ENCODE results near the gene HSD17B11.
"Not testable (repeated sequence)": the region's sequence is repeated elsewhere in the genome, so short reads cannot be mapped to it uniquely, and the experiment has no call there.

The HSD17B11 gene

DNA sequence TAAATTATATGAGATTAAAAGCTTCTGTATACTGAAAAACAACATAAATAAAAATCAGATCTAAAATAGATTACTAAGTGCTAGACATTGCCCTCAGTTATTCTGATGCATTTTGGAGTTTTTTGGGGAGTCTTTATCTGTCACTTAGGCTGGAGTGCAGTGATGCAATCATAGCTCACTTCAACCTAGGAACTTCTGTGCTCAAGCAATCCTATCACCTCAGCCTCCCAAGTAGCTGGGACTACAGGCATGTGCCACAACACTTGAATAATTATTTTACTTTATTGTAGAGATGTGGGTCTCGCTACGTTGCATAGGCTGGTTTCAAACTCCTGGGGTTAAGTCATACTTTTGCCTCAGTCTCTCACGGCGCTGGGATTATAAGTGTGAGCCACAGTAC is 31.7 kb downstream of the HSD17B11 start:
- no peak for DNase-seq (ENCODE audit: low read depth in 1 of 2, low spot score in 1 of 2)

DNA sequence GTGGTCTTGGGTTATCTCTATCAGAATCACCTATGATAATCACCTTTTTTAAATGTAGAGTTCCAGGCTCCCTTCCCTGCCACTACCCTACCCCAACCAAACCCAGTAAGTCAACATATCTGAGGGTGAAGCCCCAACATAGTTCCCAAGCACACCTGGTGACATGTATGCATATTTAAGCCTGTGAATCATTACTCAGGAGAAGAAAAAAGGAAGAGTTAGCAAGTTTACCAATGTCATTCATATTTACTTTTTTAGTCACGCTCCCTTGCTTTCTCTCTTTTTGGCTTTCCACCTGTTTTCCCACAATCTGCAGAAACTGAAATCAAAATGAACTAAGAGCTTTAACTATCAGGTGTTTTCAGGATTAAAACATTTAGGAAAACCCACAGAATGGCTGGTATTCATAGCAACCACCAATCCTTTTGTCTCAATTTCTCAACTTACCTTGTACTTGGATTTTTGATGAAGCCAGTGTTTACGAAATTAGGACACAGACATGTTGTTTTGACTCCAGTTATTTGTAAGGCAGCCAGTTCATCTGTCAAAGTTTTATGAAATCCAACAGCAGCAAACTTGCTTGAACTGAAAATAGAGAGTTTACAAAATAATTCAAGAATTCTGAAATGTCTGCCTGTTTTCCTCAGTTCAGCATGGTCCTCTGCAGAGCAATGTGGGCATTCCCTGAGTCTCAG is 34.0 kb downstream of the HSD17B11 start:
- DNase-seq (ENCODE audit: low read depth in 1 of 2, low spot score in 1 of 2) = no peak

DNA sequence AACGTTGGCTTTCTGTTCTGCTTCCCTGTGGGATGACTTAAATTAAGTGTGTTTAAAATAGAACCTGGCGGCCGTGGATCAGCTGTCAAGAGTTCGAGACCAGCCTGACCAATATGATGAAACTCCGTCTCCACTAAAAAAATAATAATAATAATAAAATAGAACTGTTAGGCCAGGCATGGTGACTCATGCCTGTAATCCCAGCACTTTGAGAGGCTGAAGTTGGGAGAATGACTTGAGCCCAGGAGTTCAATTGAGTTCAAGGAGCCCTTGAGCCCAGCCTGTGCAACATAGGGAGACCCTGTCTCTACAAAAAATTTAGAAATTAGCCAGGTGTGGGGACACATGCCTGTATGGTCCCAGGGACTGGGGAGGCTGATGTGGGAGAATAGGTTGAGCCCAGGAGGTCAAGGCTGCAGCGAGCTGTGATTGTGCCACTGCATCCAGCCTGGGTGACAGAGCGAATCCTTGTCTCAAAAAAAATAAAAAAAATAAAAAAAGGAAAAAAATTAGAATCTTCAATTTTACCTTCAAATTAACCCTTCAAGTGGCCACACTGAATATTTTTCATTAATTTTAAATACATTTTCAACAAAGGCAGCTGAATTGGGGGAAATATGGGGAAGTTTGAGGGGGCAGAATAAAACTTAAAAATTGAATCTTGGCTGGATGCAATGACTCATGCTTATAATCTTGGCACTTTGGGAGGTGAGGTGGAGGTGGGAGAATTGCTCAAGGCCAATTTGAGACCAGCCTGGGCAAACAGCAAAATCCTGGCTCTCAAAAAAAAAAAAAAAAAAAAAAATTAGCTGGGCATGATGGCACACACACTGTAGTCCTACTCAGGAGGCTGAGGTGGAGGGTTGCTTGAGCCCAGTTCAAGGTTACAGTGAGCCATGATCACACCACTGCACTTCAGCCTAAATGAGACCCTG is 36.6 kb downstream of the HSD17B11 start:
- no peak for DNase-seq (ENCODE audit: low read depth in 1 of 2, low spot score in 1 of 2)

DNA sequence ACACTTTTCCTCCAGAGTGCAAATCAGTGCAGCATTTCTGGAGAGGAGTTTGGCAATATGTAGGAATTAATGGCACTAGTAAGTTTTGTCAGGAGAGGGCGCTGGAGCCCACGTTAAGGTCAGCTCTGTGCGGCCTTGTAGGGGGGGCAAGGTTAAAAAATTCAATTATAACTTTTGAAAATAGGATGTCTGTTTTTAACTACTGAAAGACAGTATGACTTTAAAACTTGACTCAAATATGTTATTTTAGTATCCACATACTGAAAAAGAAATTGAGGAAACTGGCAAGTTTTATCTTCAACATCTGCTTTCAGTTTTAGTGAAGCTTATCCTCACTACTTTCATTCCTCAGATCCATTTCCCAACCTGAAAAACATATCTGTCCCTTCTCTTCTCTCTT is 37.4 kb downstream of the HSD17B11 start:
- no peak for DNase-seq (ENCODE audit: low read depth in 1 of 2, low spot score in 1 of 2)

DNA sequence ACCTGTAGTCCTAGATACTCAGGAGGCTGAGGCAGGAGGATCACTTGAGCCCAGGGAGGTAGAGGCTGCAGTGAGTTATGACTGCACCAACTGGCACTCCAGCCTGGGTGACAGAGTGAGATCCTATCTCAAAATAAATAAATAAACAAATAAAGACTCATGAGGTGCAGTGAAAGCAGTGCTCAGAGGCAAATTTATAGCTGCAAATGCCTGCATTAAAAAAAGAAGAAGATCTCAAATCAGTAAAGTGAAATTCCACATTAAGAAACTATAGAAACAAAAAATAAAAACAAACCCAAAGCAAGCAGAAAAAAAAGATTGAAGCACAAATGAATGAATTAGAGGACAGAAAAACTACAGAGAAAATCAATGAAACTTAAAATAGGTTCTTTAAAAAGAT is 45.8 kb downstream of the HSD17B11 start:
- no peak for DNase-seq (ENCODE audit: low read depth in 1 of 2, low spot score in 1 of 2)

DNA sequence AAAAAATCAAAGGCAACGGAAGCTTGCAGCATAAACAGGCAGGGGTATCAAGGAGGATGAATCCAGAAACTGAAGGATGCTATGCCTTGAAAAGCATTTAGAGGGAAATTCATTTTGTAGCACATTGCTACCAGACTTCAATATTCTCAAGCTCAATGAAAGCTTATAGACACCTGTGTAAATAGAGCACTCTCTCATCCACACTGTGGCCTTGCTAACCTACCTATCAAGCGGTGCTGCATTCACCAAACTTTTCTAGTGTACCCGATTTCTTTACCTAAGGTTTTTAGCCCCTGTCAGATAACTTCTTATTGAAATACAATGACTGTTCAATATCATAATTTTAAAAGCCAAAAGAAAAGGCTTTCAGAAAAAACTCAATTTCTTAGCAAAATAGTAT is 48.1 kb downstream of the HSD17B11 start:
- no peak for DNase-seq (ENCODE audit: low read depth in 1 of 2, low spot score in 1 of 2)

DNA sequence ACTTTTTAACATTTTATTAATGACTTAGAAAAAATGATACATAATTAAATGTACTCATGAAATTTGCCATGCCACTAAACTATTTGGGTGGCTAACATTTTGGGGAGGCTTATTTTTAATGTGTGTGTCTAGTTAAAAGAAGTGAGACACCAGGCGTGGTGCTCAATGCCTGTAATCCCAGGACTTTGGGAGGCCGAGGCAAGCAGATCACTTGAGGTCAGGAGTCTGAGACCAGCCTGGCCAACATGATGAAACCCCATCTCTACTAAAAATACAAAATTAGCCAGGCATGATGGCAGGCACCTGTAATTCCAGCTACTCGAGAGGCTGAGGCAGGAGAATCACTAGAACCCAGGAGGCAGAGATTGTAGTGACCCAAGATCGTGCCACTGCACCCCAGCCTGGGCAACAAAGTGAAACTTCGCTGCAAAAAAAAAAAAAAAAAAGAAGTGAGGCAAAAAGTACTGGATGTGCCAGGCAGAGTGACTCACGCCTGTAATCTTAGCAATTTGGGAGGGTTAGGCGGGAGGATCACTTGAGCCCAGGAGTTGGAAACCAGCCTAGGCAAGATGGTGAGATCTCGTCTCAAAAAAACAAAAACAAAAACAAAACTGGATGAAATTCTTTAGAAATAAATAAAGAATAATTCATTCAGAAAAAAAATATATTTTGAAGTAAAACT is 48.9 kb downstream of the HSD17B11 start:
- not testable (repeated sequence) for DNase-seq (ENCODE audit: low read depth in 1 of 2, low spot score in 1 of 2)

DNA sequence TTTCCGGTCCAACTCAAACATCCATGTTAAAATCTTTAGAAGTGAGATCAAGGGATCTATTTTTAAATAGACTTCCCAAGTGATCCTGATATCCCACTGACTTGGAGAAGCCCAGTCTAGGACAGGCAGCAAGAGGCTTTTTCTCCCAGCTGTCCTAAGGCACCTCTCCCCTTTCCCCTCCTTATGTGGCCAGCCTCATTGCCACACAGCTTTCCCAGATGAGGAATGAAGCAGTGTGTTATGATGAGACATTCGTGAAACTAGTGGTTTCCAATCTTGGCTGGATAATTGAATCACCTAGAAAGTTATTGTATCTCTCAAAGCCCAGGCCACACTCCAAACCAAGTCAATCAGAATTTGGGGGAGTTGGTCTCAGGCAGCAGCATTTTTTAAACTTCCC is 51.5 kb downstream of the HSD17B11 start:
- no peak for DNase-seq (ENCODE audit: low read depth in 1 of 2, low spot score in 1 of 2)

DNA sequence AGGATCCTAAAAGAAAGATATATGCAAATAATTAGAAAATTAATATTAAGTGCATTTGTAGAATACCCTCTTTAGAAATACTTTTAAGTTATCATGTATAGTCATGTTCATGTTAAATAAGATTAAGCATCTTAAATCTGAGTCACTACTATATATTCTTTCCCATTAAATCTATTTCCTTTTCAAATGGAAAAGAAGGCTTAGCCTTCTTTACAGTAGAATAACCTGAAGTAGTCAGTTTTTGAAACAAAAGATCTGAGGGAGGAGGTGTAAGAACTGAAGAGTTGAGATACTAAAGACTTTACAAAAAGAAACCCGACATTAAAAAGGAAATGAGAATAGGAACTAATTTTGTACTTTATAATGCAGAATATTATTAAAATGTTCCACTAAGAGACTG is 53.6 kb downstream of the HSD17B11 start:
- DNase-seq (ENCODE audit: low read depth in 1 of 2, low spot score in 1 of 2) = no peak

DNA sequence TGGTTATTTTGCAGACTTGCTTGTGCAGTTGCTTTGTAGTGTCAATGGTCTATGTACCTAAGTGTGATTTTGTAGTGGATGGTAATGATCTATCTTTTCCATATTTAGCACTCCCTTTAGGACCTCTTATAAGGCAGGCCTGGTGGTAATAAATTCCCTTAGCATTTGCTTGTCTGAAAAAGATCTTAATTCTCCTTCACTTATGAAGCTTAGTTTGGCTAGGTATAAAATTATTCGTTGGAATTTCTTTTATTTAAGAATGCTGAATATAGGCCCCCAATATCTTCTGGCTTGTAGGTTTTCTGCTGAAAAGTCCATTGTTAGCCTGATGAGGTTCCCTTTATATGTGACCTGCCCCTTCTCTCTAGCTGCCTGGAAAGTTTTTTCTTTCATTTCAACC is 57.7 kb downstream of the HSD17B11 start:
- DNase-seq (ENCODE audit: low read depth in 1 of 2, low spot score in 1 of 2) = no peak

DNA sequence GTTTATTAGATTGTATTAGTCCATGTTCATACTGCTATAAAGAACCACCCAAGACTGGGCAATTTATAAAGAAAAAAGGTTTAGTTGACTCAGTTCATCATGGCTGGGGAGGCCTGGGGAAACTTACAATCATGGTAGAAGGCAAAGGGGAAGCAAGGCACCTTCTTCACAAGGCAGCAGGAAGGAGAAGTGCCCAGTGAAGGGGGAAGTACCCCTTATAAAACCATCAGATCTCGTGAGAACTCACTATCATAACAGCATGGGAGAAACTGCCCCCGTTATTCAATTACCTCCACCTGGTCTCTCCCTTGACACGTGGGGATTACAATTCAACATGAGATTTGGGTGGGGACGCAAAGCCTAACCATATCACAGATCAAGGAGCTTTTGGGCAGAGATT is 60.2 kb downstream of the HSD17B11 start:
- DNase-seq (ENCODE audit: low read depth in 1 of 2, low spot score in 1 of 2) = no peak

DNA sequence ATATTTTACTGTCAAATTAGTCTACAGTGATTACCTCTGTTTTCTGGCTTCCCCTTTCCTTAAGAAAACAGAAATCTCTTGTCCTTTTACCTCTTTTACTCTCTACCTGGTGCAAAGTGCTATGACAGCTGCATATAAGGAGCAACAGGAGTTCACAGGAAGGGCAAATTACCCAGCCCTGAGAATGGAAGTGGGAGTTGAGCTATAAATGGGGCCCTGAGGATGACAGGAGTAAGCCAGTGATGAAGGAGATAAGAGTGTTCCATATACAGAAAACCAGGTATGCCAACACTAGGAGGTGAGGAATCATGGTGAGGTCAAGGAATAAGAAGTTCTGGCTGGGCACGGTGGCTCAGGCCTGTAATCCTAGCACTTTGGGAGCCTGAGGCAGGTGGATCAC is 63.9 kb downstream of the HSD17B11 start:
- DNase-seq (ENCODE audit: low read depth in 1 of 2, low spot score in 1 of 2) = no peak

DNA sequence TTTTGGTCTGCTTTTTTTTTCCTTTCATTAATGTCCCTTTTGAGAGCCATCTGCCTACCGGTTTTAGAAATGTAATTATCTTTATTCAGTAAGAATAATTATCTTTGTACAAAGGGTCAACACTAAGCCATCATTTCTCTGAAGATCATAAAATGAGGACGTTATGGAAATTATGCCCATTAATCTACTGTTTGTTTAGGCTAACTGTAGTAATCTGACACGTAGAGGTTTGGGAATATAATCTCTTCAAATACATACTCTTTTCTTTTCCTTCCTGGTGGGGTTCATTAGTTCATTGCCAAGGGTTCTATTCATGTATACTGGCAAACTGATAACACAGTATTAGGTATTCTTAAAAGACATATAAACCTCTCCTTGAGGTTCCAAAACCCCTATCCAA is 64.5 kb downstream of the HSD17B11 start:
- DNase-seq (ENCODE audit: low read depth in 1 of 2, low spot score in 1 of 2) = no peak

DNA sequence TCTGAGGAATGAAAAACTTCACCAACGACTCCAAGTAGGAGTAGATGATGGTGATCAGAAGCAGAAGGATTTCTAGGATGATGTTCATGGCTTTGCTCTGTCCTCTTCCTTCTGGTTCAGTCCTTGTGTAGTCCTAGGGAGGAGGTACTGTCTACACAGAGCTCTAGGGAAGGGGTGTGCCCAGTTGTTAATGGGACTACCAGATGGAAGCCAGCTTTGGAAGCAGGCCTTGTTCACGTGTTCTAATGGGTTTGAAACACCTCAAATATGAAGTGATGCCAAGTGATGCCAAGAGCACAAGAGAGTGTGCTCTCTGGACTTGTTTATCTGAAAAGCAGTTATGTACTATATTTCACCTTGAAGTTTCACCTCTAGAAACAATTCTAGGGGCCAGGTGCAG is 68.2 kb downstream of the HSD17B11 start, which contains the start of gene HSD17B13:
Gene HSD17B13 (minus strand): TSS at position 129 of the 400 bp plus-strand sequence. CDS start 41 bp downstream, at position 88.
- no peak for DNase-seq (ENCODE audit: low read depth in 1 of 2, low spot score in 1 of 2)

DNA sequence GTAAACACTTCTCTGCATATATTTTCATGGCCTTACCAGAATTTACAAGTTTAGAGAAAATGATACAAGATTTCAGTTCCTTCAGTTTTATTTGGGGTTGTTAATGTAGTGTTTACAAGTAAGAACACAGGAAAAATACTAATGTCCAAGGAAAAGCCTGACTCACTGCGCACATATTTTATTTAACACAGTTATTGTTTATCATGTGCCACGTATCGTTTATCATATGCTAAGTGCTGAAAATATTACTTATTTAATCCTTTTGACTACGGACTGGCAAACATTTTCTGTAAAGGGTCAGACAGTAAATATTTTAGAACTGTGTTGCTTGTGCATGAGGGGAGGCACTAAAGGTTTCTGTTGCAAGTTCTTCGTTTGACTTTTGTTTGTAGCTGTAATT is 69.1 kb downstream of the HSD17B11 start:
- DNase-seq (ENCODE audit: low read depth in 1 of 2, low spot score in 1 of 2) = no peak

DNA sequence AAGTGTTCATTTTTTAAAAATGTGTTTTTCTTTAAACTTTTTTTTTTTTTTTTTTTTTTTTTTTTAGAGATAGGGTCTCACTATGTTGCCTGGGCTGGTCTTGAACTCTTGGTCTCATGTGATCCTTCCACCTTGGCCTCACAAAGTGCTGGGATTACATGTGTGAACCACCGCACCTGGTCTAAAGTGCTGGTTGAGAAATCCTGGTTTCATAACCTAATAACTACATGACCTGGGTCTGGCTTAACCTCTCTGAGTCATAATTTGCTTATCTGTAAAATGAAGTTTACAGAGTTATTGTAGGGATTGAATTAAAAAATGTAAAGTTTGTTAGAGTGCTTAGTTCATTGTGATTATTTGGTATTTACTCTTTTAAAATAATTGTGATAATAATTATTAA is 73.5 kb downstream of the HSD17B11 start:
- no peak for DNase-seq (ENCODE audit: low read depth in 1 of 2, low spot score in 1 of 2)

DNA sequence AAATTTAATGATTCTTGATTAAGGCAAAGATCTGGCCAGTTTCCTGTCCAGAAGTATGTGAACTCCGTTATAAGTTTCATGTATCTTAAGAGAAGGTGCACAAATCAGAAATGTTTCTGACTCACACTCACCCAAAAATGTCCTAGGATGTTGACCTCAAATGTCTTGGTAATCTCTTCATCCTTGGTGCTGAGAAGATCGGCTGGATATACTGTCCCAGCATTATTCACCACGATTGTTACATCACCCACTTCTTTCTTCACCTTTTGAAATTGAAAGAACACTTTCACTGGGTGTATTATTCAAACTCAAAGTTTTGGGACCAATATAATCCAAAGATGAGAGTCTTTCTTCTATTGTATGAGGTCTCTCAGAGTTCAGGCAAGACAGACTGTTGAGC is 74.0 kb downstream of the HSD17B11 start:
- no peak for DNase-seq (ENCODE audit: low read depth in 1 of 2, low spot score in 1 of 2)

DNA sequence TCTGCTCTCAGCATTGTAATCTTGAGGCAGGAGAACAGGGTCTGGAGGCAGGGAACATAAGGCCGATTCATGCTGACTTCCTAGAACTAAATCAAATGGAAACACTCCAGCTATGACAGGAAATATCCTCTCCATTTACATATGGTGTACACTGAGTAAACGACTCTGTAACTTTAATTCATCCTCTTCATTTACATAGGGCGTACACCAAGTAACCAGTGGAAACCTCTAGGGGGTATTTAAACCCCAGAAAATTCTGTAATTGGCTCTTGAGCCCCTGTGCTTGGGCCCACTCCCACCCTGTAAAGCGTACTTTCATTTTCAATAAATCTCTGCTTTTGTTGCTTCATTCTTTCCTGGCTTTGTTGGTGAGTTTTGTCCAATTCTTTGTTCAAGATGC is 76.0 kb downstream of the HSD17B11 start:
- DNase-seq (ENCODE audit: low read depth in 1 of 2, low spot score in 1 of 2) = not testable (repeated sequence)

DNA sequence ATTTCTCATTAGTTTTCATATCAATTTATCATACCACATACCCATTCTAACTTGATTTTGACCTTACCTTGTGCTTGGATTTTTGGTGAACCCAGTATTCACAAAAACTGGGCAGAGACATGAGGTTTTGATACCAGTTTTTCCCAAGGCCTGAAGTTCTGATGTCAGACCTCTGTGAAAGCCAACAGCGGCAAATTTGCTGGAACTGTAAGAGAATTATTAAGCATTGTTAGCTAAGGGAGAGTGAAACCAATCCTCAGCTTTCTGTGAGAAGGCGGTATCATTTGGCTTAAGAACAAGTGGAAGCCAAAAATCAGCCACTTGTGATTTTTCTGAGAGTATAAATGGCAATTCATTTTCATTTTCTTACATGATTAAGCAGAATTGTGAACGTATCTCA is 77.2 kb downstream of the HSD17B11 start:
- DNase-seq (ENCODE audit: low read depth in 1 of 2, low spot score in 1 of 2) = no peak

DNA sequence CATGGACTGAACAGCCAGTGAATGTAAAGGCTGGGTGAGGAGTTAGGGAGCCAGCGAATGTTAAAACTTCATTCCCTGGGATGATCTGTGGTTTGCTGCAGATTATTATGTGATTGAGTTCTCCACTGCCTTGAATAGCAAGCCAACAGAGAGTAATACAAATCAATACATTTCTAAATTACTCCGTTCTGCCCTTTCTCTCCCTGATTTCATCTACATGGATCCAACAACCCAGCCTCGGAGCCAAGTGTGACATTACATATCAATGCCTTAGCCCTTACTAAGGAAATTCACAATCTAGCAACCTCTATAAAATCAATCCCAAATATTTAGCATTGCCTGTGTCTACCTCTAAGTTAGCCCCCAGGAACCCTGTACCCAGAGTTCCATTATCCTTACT is 79.3 kb downstream of the HSD17B11 start:
- no peak for DNase-seq (ENCODE audit: low read depth in 1 of 2, low spot score in 1 of 2)

DNA sequence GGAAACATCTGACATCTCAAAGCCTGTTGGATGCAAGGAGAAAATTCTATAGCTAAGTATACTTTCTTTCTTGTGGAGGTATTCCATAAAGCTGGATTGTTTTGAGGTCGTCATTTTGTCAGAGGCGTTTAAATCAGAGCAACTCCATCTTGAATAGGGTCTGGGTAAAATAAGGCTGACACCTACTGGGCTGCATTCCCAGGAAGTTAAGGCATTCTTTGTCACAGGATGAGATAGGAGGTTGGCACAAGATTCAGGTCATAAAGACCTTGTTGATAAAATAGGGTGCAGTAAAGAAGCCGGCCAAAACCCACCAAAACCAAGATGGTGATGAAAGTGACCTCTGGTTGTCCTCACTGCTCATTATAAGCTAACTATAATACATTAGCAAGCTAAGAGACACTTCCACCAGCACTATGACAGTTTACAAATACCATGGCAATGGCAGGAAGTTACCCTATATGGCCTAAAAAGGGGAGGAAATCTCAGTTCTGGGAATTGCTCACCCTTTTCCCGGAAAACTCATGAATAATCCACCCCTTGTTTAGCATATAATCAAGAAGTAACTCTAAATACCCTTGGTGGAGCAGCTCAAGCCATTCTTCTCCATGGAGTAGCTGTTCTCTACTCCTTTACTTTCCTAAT is 80.2 kb downstream of the HSD17B11 start:
- no peak for DNase-seq (ENCODE audit: low read depth in 1 of 2, low spot score in 1 of 2)
